Left ventricle myocardium inferior (tissue), 1 donor: ENCODE measurements around the gene PIK3CA. TPM values are rescaled to one million over a fixed set of nuclear protein-coding genes. Genes with fewer than 3 reads are reported as not detected.

Experiments
- DNase-seq: peaks from one replicate; pipeline ENCODE4 v3.0.0-alpha.2; 2020
- H3K27ac ChIP-seq: fragments of 200-600 bp; replicated peaks from 2 replicates; pipeline ENCODE4 v1.8.0; 2021
- H3K27me3 ChIP-seq: fragments of 200-600 bp; 2 replicates; pipeline ENCODE4 v1.8.0; 2021; ENCODE audit warnings: low read depth
- H3K36me3 ChIP-seq: fragments of 200-600 bp; 2 replicates; pipeline ENCODE4 v1.8.0; 2021
- H3K4me1 ChIP-seq: fragments of 200-600 bp; 2 replicates; pipeline ENCODE4 v1.8.0; 2021
- H3K4me3 ChIP-seq: fragments of 200-600 bp; 2 replicates; pipeline ENCODE4 v1.8.0; 2021; ENCODE audit warnings: mild to moderate bottlenecking, moderate library complexity
- H3K9me3 ChIP-seq: fragments of 200-600 bp; replicated peaks from 2 replicates; pipeline ENCODE4 v1.8.0; 2021
- CTCF ChIP-seq: fragments of 200-600 bp; IDR thresholded peaks from 2 replicates; pipeline ENCODE4 v1.8.0; 2021; ENCODE audit warnings: antibody characterized with exemption, mild to moderate bottlenecking, borderline replicate concordance
- intact Hi-C: fragments of 100-400 bp; cut with micrococcal nuclease; formaldehyde crosslinking; loops from one replicate; pipeline ENCODE4 v1.11.0; 2022
- total RNA-seq: library from RNA; stranded (reverse); fragmentation: NEBNext Ultra II Directional; extraction: Animal tissue kit (Norgen Biotek cat#: 25700); gene quantifications from one replicate; pipeline ENCODE4 v1.2.1, GENCODE V29; 2021
- donor health status: DM: no; HTN: yes; CAD: no; lungs with severe emphysema.

Gene PIK3CA
- total RNA-seq, 1 donor from 2014 or later = 19.6 TPM

GRCh38 chr3:179158336-179159039 is 10.3 kb downstream of the PIK3CA start:
- no peaks in the 10 kb centered on the region for H3K27me3 ChIP-seq
- H3K4me3 ChIP-seq = no peak overlapping the region
- no peak for DNase-seq
- no peaks in the 10 kb centered on the region for H3K36me3 ChIP-seq
- H3K9me3 ChIP-seq = no peaks in the 10 kb centered on the region
- TF ChIP-seq CTCF = no peak
- no peak overlapping the region for H3K27ac ChIP-seq
- intact Hi-C loops = no loop called here
- peaks cover 77% of the 10 kb centered on the region for H3K4me1 ChIP-seq

- Histone ChIP-seq H3K27ac (no peak overlapping the region), H3K4me3 (no peak overlapping the region), H3K27me3 (no peaks in the 10 kb centered on the region), H3K9me3 (peaks cover 10% of the 10 kb centered on the region), H3K4me1 (peaks cover 47% of the 10 kb centered on the region), H3K36me3 (no peaks in the 10 kb centered on the region)
- intact Hi-C loops = no loop called here
- no peak for DNase-seq
- TF ChIP-seq CTCF = no peak
These were observed 15.3 kb downstream of the PIK3CA start for GRCh38 chr3:179163503-179163902.

- Histone ChIP-seq H3K4me1 (peaks cover 35% of the 10 kb centered on the region), H3K36me3 (no peaks in the 10 kb centered on the region), H3K27me3 (no peaks in the 10 kb centered on the region), H3K9me3 (peaks cover 12% of the 10 kb centered on the region), H3K27ac (no peak overlapping the region), H3K4me3 (no peak overlapping the region)
- no peak for TF ChIP-seq CTCF
- intact Hi-C loops = no loop called here
- no peak for DNase-seq
These were observed 16.7 kb downstream of the PIK3CA start for GRCh38 chr3:179164857-179165256.

GRCh38 chr3:179166561-179167201 is 18.5 kb downstream of the PIK3CA start:
- Histone ChIP-seq H3K27ac (no peak overlapping the region), H3K27me3 (no peaks in the 10 kb centered on the region), H3K4me1 (peaks cover 17% of the 10 kb centered on the region), H3K4me3 (no peak overlapping the region), H3K9me3 (peaks cover 26% of the 10 kb centered on the region), H3K36me3 (no peaks in the 10 kb centered on the region)
- intact Hi-C loops = no loop called here
- TF ChIP-seq CTCF = no peak
- DNase-seq = no peak

GRCh38 chr3:179168918-179169317 is 20.8 kb downstream of the PIK3CA start:
- Histone ChIP-seq H3K4me3 (no peak overlapping the region), H3K4me1 (peaks cover 12% of the 10 kb centered on the region), H3K27ac (no peak overlapping the region), H3K36me3 (no peaks in the 10 kb centered on the region), H3K9me3 (peaks cover 40% of the 10 kb centered on the region), H3K27me3 (no peaks in the 10 kb centered on the region)
- TF ChIP-seq CTCF = no peak
- intact Hi-C loops = no loop called here
- DNase-seq = no peak
